ENCODE results near the gene EPB41. TPM values are rescaled to one million over a fixed set of nuclear protein-coding genes. Genes with fewer than 3 reads are reported as not detected.

Gene EPB41
- total and polyA plus RNA-seq, 2 of the 8 experiments (the other 6 are each of a cell fraction or from before 2014, with no cell fraction given), result 36.7 to 109 TPM

DNA sequence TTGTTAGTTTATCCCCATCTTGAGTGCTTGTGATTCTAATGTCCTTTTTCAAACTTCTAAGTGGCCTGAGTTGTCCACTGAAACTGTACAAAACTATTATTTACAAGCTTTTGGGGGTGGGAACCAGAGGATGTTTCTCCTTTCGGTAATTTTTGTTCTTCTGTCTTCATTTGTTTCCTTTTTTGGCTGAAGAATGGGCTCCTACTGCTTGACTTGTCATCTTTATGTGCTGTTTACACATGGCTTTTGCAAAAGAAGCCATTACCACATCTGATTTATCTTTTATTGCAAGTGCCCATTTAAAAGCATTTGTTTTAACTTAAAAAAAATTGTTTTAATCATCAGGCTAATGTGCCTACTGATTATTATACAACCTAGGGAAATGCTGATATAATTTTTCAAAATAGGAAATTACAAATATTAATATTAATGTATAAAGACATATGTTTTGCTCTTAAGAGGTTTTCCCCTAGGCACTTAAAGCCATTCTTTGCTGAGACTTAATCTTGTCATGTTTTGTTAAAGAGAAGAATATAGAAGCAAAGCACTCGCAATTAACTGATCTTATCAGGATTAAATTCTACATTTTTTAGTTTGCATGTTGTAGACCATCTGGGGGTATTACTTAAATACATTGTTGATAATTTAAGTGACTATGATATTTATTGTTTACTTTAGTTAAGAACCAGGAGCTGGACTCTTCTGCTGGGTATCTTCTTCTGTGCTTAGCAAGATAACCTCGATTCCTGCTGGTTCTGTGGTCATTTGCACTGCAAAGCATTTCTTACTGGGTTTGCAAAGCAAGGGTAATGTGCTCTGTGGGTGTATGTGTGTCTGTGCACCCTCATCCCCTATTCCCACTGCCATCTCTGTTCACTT is 169.2 kb downstream of the EPB41 start:
- H2BK20ac ChIP-seq (ENCODE audit: low read length), result no peak overlapping the region
- ChIA-PET POLR2A (ENCODE audit: partially characterized antibody) (interaction anchor here (1.0 to 2.4 kb wide), 2 partner anchors 12 to 13 kb away, joined by 3 to 8 read pairs; no protein-coding TSS in a partner anchor), CTCF (ENCODE audit: partially characterized antibody) (interaction anchor here (1.0 to 1.9 kb wide), 3 partner anchors 29 to 114 kb away, joined by 3 to 5 read pairs (median 4); no protein-coding TSS in a partner anchor)
- H3K9me3 ChIP-seq (ENCODE audit: insufficient read depth in 2 of 2, low read depth in 1 of 2, low read length in 1 of 2), result no peaks in the 10 kb centered on the region
- no peaks in the 10 kb centered on the region for H3K79me2 ChIP-seq (ENCODE audit: control insufficient read depth in 1 of 2, insufficient read depth in 2 of 2, low read length in 2 of 2)
- H2BK15ac ChIP-seq (ENCODE audit: low read length), result no peak overlapping the region
- H3K14ac ChIP-seq (ENCODE audit: insufficient read length), result no peak overlapping the region
- no peak overlapping the region for H4K91ac ChIP-seq (replicated peaks; ENCODE audit: insufficient read length, low read length)
- no peak overlapping the region for H3K4me3 ChIP-seq (ENCODE audit: extremely low read depth in 1 of 4, insufficient read depth in 2 of 4, low read depth in 3 of 4, low read length in 4 of 4)
- H4K5ac ChIP-seq (ENCODE audit: insufficient read length, low read depth, low read length), result no peak overlapping the region
- no peak overlapping the region for H2AK5ac ChIP-seq (ENCODE audit: low read depth, low read length)
- no peak overlapping the region for H3K18ac ChIP-seq (ENCODE audit: extremely low read depth, low read length)
- H2BK5ac ChIP-seq (ENCODE audit: low read depth, low read length), result no peak overlapping the region
- FAIRE-seq, result no peak
- no peaks in the 10 kb centered on the region for H3K23me2 ChIP-seq (ENCODE audit: low read depth, low read length)
- WGBS, 2 experiments (ENCODE audit: extremely low coverage in 1 of 2, insufficient coverage in 1 of 2, insufficient read length in 1 of 2, insufficient replicate concordance in 2 of 2, low coverage in 1 of 2, low lambda C conversion rate in 2 of 2, missing lambda C conversion rate in 1 of 2), result 85% methylated on average over 3 of the region's 3 CpGs; no CpG with 5 or more reads in 1 of the 2 experiments
- H3K56ac ChIP-seq (replicated peaks; ENCODE audit: insufficient read length, low read depth, low read length), result no peak overlapping the region
- H4K20me1 ChIP-seq (replicated peaks in 1 of 2; ENCODE audit: control insufficient read depth in 1 of 2, insufficient read depth in 2 of 2, low read length in 2 of 2), result no peaks in the 10 kb centered on the region
- no peak overlapping the region for H2AFZ ChIP-seq (ENCODE audit: low read length)
- H2BK120ac ChIP-seq (replicated peaks; ENCODE audit: low read depth, low read length), result no peak overlapping the region
- no peak overlapping the region for H4K8ac ChIP-seq (ENCODE audit: extremely low read depth, insufficient read depth, low read length)
- H3K23ac ChIP-seq (ENCODE audit: insufficient read length), result no peak overlapping the region
- H3K36me3 ChIP-seq (ENCODE audit: control insufficient read depth in 2 of 4, insufficient read depth in 4 of 4, low read length in 3 of 4), result no peaks in the 10 kb centered on the region
- H3K9ac ChIP-seq (replicated peaks in 1 of 4; ENCODE audit: extremely low read depth in 1 of 4, low read depth in 3 of 4, low read length in 3 of 4), result no peak overlapping the region
- H3K27me3 ChIP-seq (replicated peaks in 1 of 4; ENCODE audit: control insufficient read depth in 3 of 4, extremely low read depth in 1 of 4, insufficient read depth in 3 of 4, low read length in 3 of 4), result no peaks in the 10 kb centered on the region
- no peak overlapping the region for H3K27ac ChIP-seq (ENCODE audit: low read depth, low read length)
- DNase-seq (ENCODE audit: low read depth in 1 of 2, low spot score in 2 of 2), result no peak
- H3K4ac ChIP-seq (replicated peaks; ENCODE audit: insufficient read length, low read depth, low read length), result no peak overlapping the region
- no peak overlapping the region for H2BK12ac ChIP-seq (ENCODE audit: low read depth, low read length)
- no peaks in the 10 kb centered on the region for H3K4me1 ChIP-seq (replicated peaks in 1 of 4; ENCODE audit: control insufficient read depth in 3 of 4, insufficient read depth in 4 of 4, low read length in 3 of 4)
- H3K4me2 ChIP-seq (ENCODE audit: insufficient read depth in 1 of 2, low read depth in 2 of 2, low read length in 2 of 2), result no peak overlapping the region
- H3K79me1 ChIP-seq (ENCODE audit: low read depth, low read length), result no peaks in the 10 kb centered on the region
- TF ChIP-seq BCL11A (IDR thresholded peaks at IDR 0.05; ENCODE audit: low read depth in 2 of 2, low read length in 2 of 2) (no peak), GABPA (IDR thresholded peaks at IDR 0.05; ENCODE audit: borderline replicate concordance, insufficient read depth, low read length) (no peak), KDM4A (IDR thresholded peaks at IDR 0.05; ENCODE audit: low read depth, low read length, severe bottlenecking) (no peak), BACH1 (IDR thresholded peaks at IDR 0.05; ENCODE audit: low read length) (no peak), TBP (IDR thresholded peaks at IDR 0.05; ENCODE audit: low read depth, low read length) (no peak), RBBP5 (IDR thresholded peaks at IDR 0.05; ENCODE audit: borderline replicate concordance, low read depth, low read length) (no peak), CREB1 (IDR thresholded peaks at IDR 0.05) (no peak), RAD21 (IDR thresholded peaks at IDR 0.05 in 1 of 2, conservative IDR thresholded peaks at IDR 0.05 in 1 of 2; ENCODE audit: low read depth in 2 of 2, low read length in 2 of 2) (no peak)
- TF ChIP-seq, protein P1, sequence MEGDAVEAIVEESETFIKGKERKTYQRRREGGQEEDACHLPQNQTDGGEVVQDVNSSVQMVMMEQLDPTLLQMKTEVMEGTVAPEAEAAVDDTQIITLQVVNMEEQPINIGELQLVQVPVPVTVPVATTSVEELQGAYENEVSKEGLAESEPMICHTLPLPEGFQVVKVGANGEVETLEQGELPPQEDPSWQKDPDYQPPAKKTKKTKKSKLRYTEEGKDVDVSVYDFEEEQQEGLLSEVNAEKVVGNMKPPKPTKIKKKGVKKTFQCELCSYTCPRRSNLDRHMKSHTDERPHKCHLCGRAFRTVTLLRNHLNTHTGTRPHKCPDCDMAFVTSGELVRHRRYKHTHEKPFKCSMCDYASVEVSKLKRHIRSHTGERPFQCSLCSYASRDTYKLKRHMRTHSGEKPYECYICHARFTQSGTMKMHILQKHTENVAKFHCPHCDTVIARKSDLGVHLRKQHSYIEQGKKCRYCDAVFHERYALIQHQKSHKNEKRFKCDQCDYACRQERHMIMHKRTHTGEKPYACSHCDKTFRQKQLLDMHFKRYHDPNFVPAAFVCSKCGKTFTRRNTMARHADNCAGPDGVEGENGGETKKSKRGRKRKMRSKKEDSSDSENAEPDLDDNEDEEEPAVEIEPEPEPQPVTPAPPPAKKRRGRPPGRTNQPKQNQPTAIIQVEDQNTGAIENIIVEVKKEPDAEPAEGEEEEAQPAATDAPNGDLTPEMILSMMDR (IDR thresholded peaks at IDR 0.05; ENCODE audit: control extremely low read depth in 1 of 3, insufficient read depth in 1 of 3, low read depth in 1 of 3, low read length in 3 of 3), result no peak
